ENCODE results near the gene PSMF1.

GRCh38 chr20:1085492-1086276 lies 32.7 kb upstream of the PSMF1 start:
- no peak for TF ChIP-seq CTCF (IDR thresholded peaks at IDR 0.05; ENCODE audit: low read depth, low read length)
- TF ChIP-seq MYC (IDR thresholded peaks at IDR 0.05; ENCODE audit: low read depth, low read length), result no peak
